A673 (cell line): ENCODE measurements around the gene SPECC1. TPM values are rescaled to one million over a fixed set of nuclear protein-coding genes. Genes with fewer than 3 reads are reported as not detected.

Experiments
- BruUV-seq: library from RNA; stranded (reverse); fragments of 400-500 nt; replicated peaks from 2 replicates; lab custom pipeline; 2021; lab: Mats Ljungman, UMichigan
- CTCF ChIA-PET: fragments of 300-600 bp; sonication (Branson Sonifier 250); formaldehyde crosslinking; loops from one replicate; lab custom pipeline; 2022; ENCODE audit warnings: antibody characterized with exemption; lab: Charles Lee
- POLR2A ChIA-PET: fragments of 300-600 bp; sonication (Branson Sonifier 250); formaldehyde crosslinking; loops from one replicate; lab custom pipeline; 2022; ENCODE audit warnings: antibody characterized with exemption; ENCODE audit not compliant: low non-redundant PET; lab: Charles Lee
- DNase-seq: peaks from one replicate; pipeline ENCODE4 v3.0.0-alpha.2; 2015; ENCODE audit warnings: low spot score
- H3K27ac ChIP-seq: fragments of 200-600 bp; sonication (generic); 2 replicates; pipeline ENCODE4 v1.5.1; 2016; ENCODE audit warnings: mixed run types, low read depth, mild to moderate bottlenecking, mixed read lengths, antibody characterized with exemption, low read length; ENCODE audit not compliant: poor library complexity, severe bottlenecking
- H3K27me3 ChIP-seq: fragments of 200-600 bp; sonication (generic); replicated peaks from 2 replicates; pipeline ENCODE4 v1.6.1; 2017; ENCODE audit warnings: mixed run types, low read depth, mild to moderate bottlenecking, mixed read lengths, antibody characterized with exemption, low read length; ENCODE audit not compliant: insufficient read depth, poor library complexity
- H3K36me3 ChIP-seq: fragments of 200-600 bp; sonication (generic); 2 replicates; pipeline ENCODE4 v1.6.1; 2016; ENCODE audit warnings: mixed run types, mild to moderate bottlenecking, mixed read lengths, antibody characterized with exemption, low read length; ENCODE audit not compliant: insufficient read depth, poor library complexity, severe bottlenecking
- H3K4me1 ChIP-seq: fragments of 200-600 bp; sonication (generic); 2 replicates; pipeline ENCODE4 v1.6.1; 2017; ENCODE audit warnings: mixed run types, mild to moderate bottlenecking, mixed read lengths, antibody characterized with exemption, low read length; ENCODE audit not compliant: insufficient read depth, poor library complexity, severe bottlenecking
- H3K4me3 ChIP-seq: fragments of 200-600 bp; sonication (generic); 2 replicates; pipeline ENCODE4 v1.5.1; 2016; ENCODE audit warnings: low read depth, mixed run types, mild to moderate bottlenecking, mixed read lengths, low read length; ENCODE audit not compliant: poor library complexity, severe bottlenecking
- H3K9me3 ChIP-seq: fragments of 200-600 bp; sonication (generic); 2 replicates; pipeline ENCODE4 v1.6.1; 2016; ENCODE audit warnings: mixed run types, low read depth, mild to moderate bottlenecking, mixed read lengths, antibody characterized with exemption, low read length; ENCODE audit not compliant: poor library complexity, severe bottlenecking
- CTCF ChIP-seq: fragments of 300-800, 200-600 bp; sonication (generic); conservative IDR thresholded peaks from 2 replicates; pipeline ENCODE4 v1.5.1; 2017; ENCODE audit warnings: low read depth, mild to moderate bottlenecking, antibody characterized with exemption, low read length, moderate library complexity, mixed read lengths
- EZH2 ChIP-seq: fragments of 200-600 bp; sonication (generic); IDR thresholded peaks from 2 replicates; pipeline ENCODE4 v1.6.1; 2017; ENCODE audit warnings: borderline replicate concordance, low read depth, mild to moderate bottlenecking, mixed read lengths, antibody characterized with exemption, low read length; ENCODE audit not compliant: poor library complexity, severe bottlenecking
- intact Hi-C: fragments of 100-400 bp; cut with micrococcal nuclease; formaldehyde crosslinking; loops from one replicate; pipeline ENCODE4 v1.10.0; 2022; ENCODE audit not compliant: unreplicated experiment
- total RNA-seq: library from RNA; stranded (reverse); gene quantifications from 2 replicates; pipeline ENCODE4 v1.2.3, GENCODE V29; 2021

SPECC1 gene
- total RNA-seq, 1 experiment from 2014 or later, result 5.8 TPM

GRCh38 chr17:19987897-19988296, 21.3 kb upstream of the SPECC1 start:
- TF ChIP-seq EZH2, result no peak
- no peak for TF ChIP-seq CTCF
- Histone ChIP-seq H3K4me3 (no peak overlapping the region), H3K27me3 (no peaks in the 10 kb centered on the region), H3K27ac (no peak overlapping the region), H3K9me3 (no peaks in the 10 kb centered on the region), H3K4me1 (no peaks in the 10 kb centered on the region), H3K36me3 (no peaks in the 10 kb centered on the region)
- no TSS peak for BruUV-seq
- POLR2A ChIA-PET, result no interaction called here
- CTCF ChIA-PET, result no interaction called here
- no peak for DNase-seq
- intact Hi-C loops, result no loop called here

- CTCF ChIA-PET, result no interaction called here
- no peak for DNase-seq
- Histone ChIP-seq H3K4me3 (no peak overlapping the region), H3K36me3 (no peaks in the 10 kb centered on the region), H3K9me3 (no peaks in the 10 kb centered on the region), H3K4me1 (no peaks in the 10 kb centered on the region), H3K27me3 (no peaks in the 10 kb centered on the region), H3K27ac (no peak overlapping the region)
- POLR2A ChIA-PET, result no interaction called here
- TF ChIP-seq EZH2, result no peak
- TF ChIP-seq CTCF, result no peak
- intact Hi-C loops, result loop anchor here (5.0 kb wide), 1 partner anchor 331 kb away; no protein-coding TSS in a partner anchor
- no TSS peak for BruUV-seq
Measured at GRCh38 chr17:19991252-19991885, 17.8 kb upstream of the SPECC1 start.

- no peak overlapping the region for H3K27ac ChIP-seq
Measured at GRCh38 chr17:19992803-19993713, 16.1 kb upstream of the SPECC1 start.

More at GRCh38 chr17:19992803-19993713, 16.1 kb upstream of the SPECC1 start:
- BruUV-seq, result no TSS peak
- H3K9me3 ChIP-seq, result no peaks in the 10 kb centered on the region
- POLR2A ChIA-PET, result interaction anchor here (0.5 kb wide), 1 partner anchor 19 kb away, joined by 3 read pairs; no protein-coding TSS in a partner anchor
- peak overlapping the region; percentile 30 for H3K4me3 ChIP-seq
- H3K4me1 ChIP-seq, result no peaks in the 10 kb centered on the region
- H3K36me3 ChIP-seq, result no peaks in the 10 kb centered on the region
- DNase-seq, result peak; percentile 93
- CTCF ChIA-PET, result interaction anchor here (0.6 to 1.5 kb wide), 11 partner anchors 16 to 1000 kb away, joined by 3 to 22 read pairs (median 6); partner anchors contain the start of genes AKAP10 and SPECC1
- no peaks in the 10 kb centered on the region for H3K27me3 ChIP-seq
- no peak for TF ChIP-seq EZH2
- TF ChIP-seq CTCF, result peak; percentile 80
- intact Hi-C loops, result loop anchor here (1.0 to 5.0 kb wide), 2 partner anchors 124 to 329 kb away; no protein-coding TSS in a partner anchor
